NCI-H345 treated with DMSO at 0.1 percent for 48 hours (cell line): ENCODE measurements around the gene WHRN.

Experiments
- DNase-seq: peaks from one replicate; lab custom pipeline; 2025; ENCODE audit not compliant: unreplicated experiment; lab: John Stamatoyannopoulos, UW

Gene WHRN

GRCh38 chr9:114450833-114451706 is 54.2 kb downstream of the WHRN start:
- no peak for DNase-seq

- DNase-seq = no peak
Observed at GRCh38 chr9:114450181-114450580, 55.1 kb downstream of the WHRN start.

GRCh38 chr9:114449236-114449635 is 56.0 kb downstream of the WHRN start:
- no peak for DNase-seq

- DNase-seq = no peak
Observed at GRCh38 chr9:114448706-114449105, 56.6 kb downstream of the WHRN start.

- DNase-seq = no peak
Observed at GRCh38 chr9:114446672-114447450, 58.4 kb downstream of the WHRN start.

GRCh38 chr9:114446036-114446435 is 59.2 kb downstream of the WHRN start:
- no peak for DNase-seq

- no peak for DNase-seq
Observed at GRCh38 chr9:114445616-114446015, 59.7 kb downstream of the WHRN start.

GRCh38 chr9:114442022-114442421 is 63.3 kb downstream of the WHRN start:
- no peak for DNase-seq

GRCh38 chr9:114437401-114437893 is 67.8 kb downstream of the WHRN start:
- no peak for DNase-seq

- DNase-seq = no peak
Observed at GRCh38 chr9:114434878-114435311, 70.4 kb downstream of the WHRN start.

GRCh38 chr9:114433720-114434255 is 71.5 kb downstream of the WHRN start:
- no peak for DNase-seq

- no peak for DNase-seq
Observed at GRCh38 chr9:114433086-114433485, 72.2 kb downstream of the WHRN start.

GRCh38 chr9:114432323-114433067 is 72.8 kb downstream of the WHRN start:
- no peak for DNase-seq

GRCh38 chr9:114431770-114432169 is 73.5 kb downstream of the WHRN start:
- no peak for DNase-seq

- no peak for DNase-seq
Observed at GRCh38 chr9:114431003-114431402, 74.3 kb downstream of the WHRN start.

- peak; percentile 77 for DNase-seq
Observed at GRCh38 chr9:114430457-114430856, 74.8 kb downstream of the WHRN start.

- no peak for DNase-seq
Observed at GRCh38 chr9:114429488-114429887, 75.8 kb downstream of the WHRN start.

- DNase-seq = no peak
Observed at GRCh38 chr9:114428466-114428865, 76.8 kb downstream of the WHRN start.

- no peak for DNase-seq
Observed at GRCh38 chr9:114427644-114428043, 77.6 kb downstream of the WHRN start.

- DNase-seq = no peak
Observed at GRCh38 chr9:114426046-114426948, 79.0 kb downstream of the WHRN start.
